DND-41 (cell line): ENCODE measurements around the gene ATF1.
"Not testable (repeated sequence)": the region's sequence is repeated elsewhere in the genome, so short reads cannot be mapped to it uniquely, and the experiment has no call there.

Experiments used
- ATAC-seq: fragments of 200-7000 bp; cut with Tn5 transposase; 3 replicates; pipeline ENCODE4 v1.9.1; 2021; ENCODE audit warnings: low read depth; ENCODE audit not compliant: insufficient read depth
- DNase-seq: peaks from one replicate; pipeline ENCODE4 v3.0.0-alpha.2; 2020
- H2AFZ ChIP-seq: 2 replicates; pipeline ENCODE4 v1.6.0; 2012; ENCODE audit warnings: low read depth, low read length
- H3K27ac ChIP-seq: 2 replicates; pipeline ENCODE4 v1.5.1; 2012; ENCODE audit warnings: low read length, inconsistent platforms
- H3K27me3 ChIP-seq: fragments of 200-600 bp; sonication (generic); 2 replicates; pipeline ENCODE4 v1.6.0; 2012; ENCODE audit warnings: low read length, mild to moderate bottlenecking, inconsistent platforms; ENCODE audit not compliant: insufficient read depth, poor library complexity
- H3K36me3 ChIP-seq: 2 replicates; pipeline ENCODE4 v1.5.1; 2012; ENCODE audit warnings: low read length, inconsistent platforms; ENCODE audit not compliant: insufficient read depth
- H3K4me1 ChIP-seq: 2 replicates; pipeline ENCODE4 v1.5.1; 2012; ENCODE audit warnings: mild to moderate bottlenecking, low read length; ENCODE audit not compliant: insufficient read depth
- H3K4me2 ChIP-seq: 2 replicates; pipeline ENCODE4 v1.6.0; 2012; ENCODE audit warnings: mild to moderate bottlenecking, moderate library complexity, low read length, inconsistent platforms; ENCODE audit not compliant: insufficient read depth
- H3K4me3 ChIP-seq, 2 experiments: fragments of 200-600 bp in 1 of 2; shearing (Covaris generic) in 1 of 2; 2 replicates each; pipeline ENCODE4 v1.5.1; 2012 to 2016; ENCODE audit warnings: inconsistent platforms in 2 of 2, low read length in 2 of 2, mild to moderate bottlenecking in 2 of 2, low read depth in 1 of 2, moderate library complexity in 1 of 2
- H3K79me2 ChIP-seq: 2 replicates; pipeline ENCODE4 v1.6.0; 2012; ENCODE audit warnings: low read length, inconsistent platforms; ENCODE audit not compliant: insufficient read depth
- H3K9ac ChIP-seq: 2 replicates; pipeline ENCODE4 v1.6.0; 2012; ENCODE audit warnings: low read depth, mild to moderate bottlenecking, inconsistent platforms, low read length, moderate library complexity
- H3K9me3 ChIP-seq: 2 replicates; pipeline ENCODE4 v1.5.1; 2012; ENCODE audit warnings: low read length, moderate library complexity, mild to moderate bottlenecking, inconsistent platforms; ENCODE audit not compliant: insufficient read depth, severe bottlenecking
- H4K20me1 ChIP-seq: 2 replicates; pipeline ENCODE4 v1.6.0; 2012; ENCODE audit warnings: low read length; ENCODE audit not compliant: insufficient read depth
- CTCF ChIP-seq: IDR thresholded peaks from 2 replicates; pipeline ENCODE4 v1.5.1; 2012; ENCODE audit warnings: borderline replicate concordance, low read length, moderate library complexity, mild to moderate bottlenecking; ENCODE audit not compliant: poor library complexity, severe bottlenecking; ENCODE audit errors: extremely low read depth
- EZH2 ChIP-seq: IDR thresholded peaks from 3 replicates; pipeline ENCODE4 v1.6.1; 2012; ENCODE audit warnings: borderline replicate concordance, low read depth, mild to moderate bottlenecking, moderate library complexity, low read length, inconsistent platforms; ENCODE audit not compliant: severe bottlenecking

ATF1 gene

GRCh38 chr12:50764286-50765094, 589 bp downstream of the ATF1 start:
- TF ChIP-seq EZH2, result no peak
- TF ChIP-seq CTCF, result no peak
- ATAC-seq, result peak; percentile 64
- no peaks in the 10 kb centered on the region for H3K27me3 ChIP-seq
- peak overlapping the region; percentile 92 for H3K9ac ChIP-seq
- H3K36me3 ChIP-seq, result peaks cover 5% of the 10 kb centered on the region; the same call in 1 of the 2 replicates
- peak overlapping the region; percentile 86 for H2AFZ ChIP-seq
- H4K20me1 ChIP-seq, result peaks cover 11% of the 10 kb centered on the region; the same call in 1 of the 2 replicates
- H3K79me2 ChIP-seq, result peaks cover 62% of the 10 kb centered on the region
- peaks cover 33% of the 10 kb centered on the region for H3K4me1 ChIP-seq
- peaks cover 6% of the 10 kb centered on the region for H3K9me3 ChIP-seq
- H3K27ac ChIP-seq, result peak overlapping the region; percentile 97
- peak overlapping the region; percentile 72 to 73 for H3K4me3 ChIP-seq
- DNase-seq, result peak; percentile 81
- H3K4me2 ChIP-seq, result peak overlapping the region; percentile 72

GRCh38 chr12:50765095-50765911, 1.4 kb downstream of the ATF1 start:
- Histone ChIP-seq H3K4me1 (peaks cover 33% of the 10 kb centered on the region), H3K4me2 (peak overlapping the region; percentile 72), H3K27ac (peak overlapping the region; percentile 97), H3K79me2 (peaks cover 71% of the 10 kb centered on the region), H3K36me3 (peaks cover 11% of the 10 kb centered on the region), H2AFZ (peak overlapping the region; percentile 75), H3K9ac (peak overlapping the region; percentile 92), H3K9me3 (peaks cover 6% of the 10 kb centered on the region), H3K27me3 (no peaks in the 10 kb centered on the region), H3K4me3 (peak overlapping the region; percentile 72 to 73), H4K20me1 (peaks cover 11% of the 10 kb centered on the region; the same call in 1 of the 2 replicates)
- DNase-seq, result peak; percentile 57
- peak; percentile 83 for TF ChIP-seq CTCF
- TF ChIP-seq EZH2, result no peak
- peak; percentile 32 for ATAC-seq

GRCh38 chr12:50768391-50768790, 4.5 kb downstream of the ATF1 start:
- H3K27ac ChIP-seq, result no peak overlapping the region

GRCh38 chr12:50768813-50769212, 4.9 kb downstream of the ATF1 start:
- not testable (repeated sequence) for H3K4me3 ChIP-seq, ATAC-seq, H3K9me3 ChIP-seq, H3K4me2 ChIP-seq, H2AFZ ChIP-seq, H3K9ac ChIP-seq, H3K27ac ChIP-seq, DNase-seq, H3K27me3 ChIP-seq
- Histone ChIP-seq H3K36me3 (peaks cover 26% of the 10 kb centered on the region), H4K20me1 (peaks cover 19% of the 10 kb centered on the region; the same call in 1 of the 2 replicates), H3K79me2 (peaks cover 94% of the 10 kb centered on the region), H3K4me1 (peaks cover 18% of the 10 kb centered on the region)

More at GRCh38 chr12:50768391-50768790, 4.5 kb downstream of the ATF1 start:
- peaks cover 6% of the 10 kb centered on the region for H3K9me3 ChIP-seq
- H3K4me2 ChIP-seq, result no peak overlapping the region
- H3K27me3 ChIP-seq, result no peaks in the 10 kb centered on the region
- DNase-seq (no peak), ATAC-seq (no peak)
- H2AFZ ChIP-seq, result no peak overlapping the region
- no peak for TF ChIP-seq CTCF
- no peak for TF ChIP-seq EZH2
- peaks cover 19% of the 10 kb centered on the region; the same call in 1 of the 2 replicates for H4K20me1 ChIP-seq
- H3K9ac ChIP-seq, result no peak overlapping the region
- H3K79me2 ChIP-seq, result peaks cover 94% of the 10 kb centered on the region
- H3K36me3 ChIP-seq, result peaks cover 26% of the 10 kb centered on the region
- peaks cover 18% of the 10 kb centered on the region for H3K4me1 ChIP-seq
- no peak overlapping the region for H3K4me3 ChIP-seq
